Measurements from ENCODE around the gene PRR5L.

DNA sequence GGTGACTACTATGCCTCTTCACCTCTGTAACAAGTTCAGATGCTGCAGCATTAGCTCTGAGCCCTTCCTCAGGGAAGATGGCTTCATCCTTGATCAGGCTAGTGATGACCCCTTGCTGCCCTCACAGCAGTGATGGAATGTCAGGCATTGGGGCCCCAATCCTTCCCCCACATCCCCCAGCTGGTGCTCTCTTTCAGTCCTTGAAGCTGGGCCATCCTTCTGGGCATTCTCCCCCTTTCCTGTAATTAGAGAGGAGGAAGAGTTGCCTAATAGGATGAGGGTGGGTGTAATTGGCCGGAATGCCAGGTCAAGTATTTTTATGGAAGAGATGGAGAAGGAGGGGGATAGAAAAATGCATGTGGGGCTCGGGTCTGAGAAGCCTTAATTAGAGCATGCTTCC, 151.4 kb downstream of the PRR5L start:
- TF ChIP-seq ZNF274 (IDR thresholded peaks at IDR 0.05; ENCODE audit: low read depth, low read length) (no peak), SUZ12 (IDR thresholded peaks at IDR 0.05; ENCODE audit: extremely low read depth, insufficient read depth, insufficient read length) (no peak), YY1 (IDR thresholded peaks at IDR 0.05; ENCODE audit: insufficient read depth, insufficient read length) (no peak)

Data from NT2/D1 (cell line).